Liver (tissue), 3 donors: ENCODE measurements around the gene KIR3DL3.
"Not testable (repeated sequence)": the region's sequence is repeated elsewhere in the genome, so short reads cannot be mapped to it uniquely, and the experiment has no call there.

ENCODE experiments used
- JUND ChIP-seq, 2 donors: IDR thresholded peaks; 2 replicates each; pipeline ENCODE4 v1.6.1; 2016; ENCODE audit warnings: antibody characterized with exemption in 2 of 2
- RAD21 ChIP-seq, 2 donors: IDR thresholded peaks; 2 replicates each; pipeline ENCODE4 v1.6.1; 2016; ENCODE audit warnings: antibody characterized with exemption in 2 of 2, mild to moderate bottlenecking in 2 of 2
- RXRA ChIP-seq, 2 donors: IDR thresholded peaks; 2 replicates each; pipeline ENCODE4 v1.6.1; 2017 to 2018; ENCODE audit warnings: antibody characterized with exemption in 2 of 2, mild to moderate bottlenecking in 1 of 2
- SP1 ChIP-seq: IDR thresholded peaks from 2 replicates; pipeline ENCODE4 v1.6.1; 2018; ENCODE audit warnings: antibody characterized with exemption, mild to moderate bottlenecking
- TAF1 ChIP-seq: conservative IDR thresholded peaks from 2 replicates; pipeline ENCODE4 v1.6.1; 2016; ENCODE audit warnings: antibody characterized with exemption, mild to moderate bottlenecking
- YY1 ChIP-seq: IDR thresholded peaks from 2 replicates; pipeline ENCODE4 v1.6.1; 2016; ENCODE audit warnings: antibody characterized with exemption, mild to moderate bottlenecking
- TF ChIP-seq, protein P1 (sequence below): fragments of 150-350 bp; IDR thresholded peaks from 2 replicates; pipeline ENCODE4 v1.5.1; 2017; ENCODE audit warnings: improper control_type of control experiment, low read depth, low read length; ENCODE audit not compliant: missing input control
- TF ChIP-seq, protein P2 (sequence below): IDR thresholded peaks from 2 replicates; pipeline ENCODE4 v1.6.1; 2016; ENCODE audit warnings: antibody characterized with exemption
- TF ChIP-seq, protein P3 (sequence below): IDR thresholded peaks from 2 replicates; pipeline ENCODE4 v1.6.1; 2016; ENCODE audit warnings: antibody characterized with exemption, mild to moderate bottlenecking
- donor health status: healthy.
- donor health status: healthy.

DNA sequence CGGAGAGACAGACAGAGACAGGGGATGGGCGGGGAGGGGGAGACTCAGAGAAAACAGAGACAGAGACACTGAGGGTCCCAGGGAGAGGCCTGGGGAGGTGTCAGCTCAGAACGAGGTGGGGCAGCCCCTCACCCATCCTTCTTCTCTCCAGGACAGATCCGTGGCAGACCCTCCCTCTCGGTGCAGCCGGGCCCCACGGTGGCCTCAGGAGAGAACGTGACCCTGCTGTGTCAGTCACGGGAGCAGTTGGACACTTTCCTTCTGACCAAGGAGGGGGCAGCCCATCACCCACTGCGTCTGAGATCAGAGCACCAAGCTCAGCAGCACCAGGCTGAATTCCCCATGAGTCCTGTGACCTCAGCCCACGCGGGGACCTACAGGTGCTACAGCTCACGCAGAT is 14.3 kb upstream of the KIR3DL3 start:
- TF ChIP-seq, protein P1, sequence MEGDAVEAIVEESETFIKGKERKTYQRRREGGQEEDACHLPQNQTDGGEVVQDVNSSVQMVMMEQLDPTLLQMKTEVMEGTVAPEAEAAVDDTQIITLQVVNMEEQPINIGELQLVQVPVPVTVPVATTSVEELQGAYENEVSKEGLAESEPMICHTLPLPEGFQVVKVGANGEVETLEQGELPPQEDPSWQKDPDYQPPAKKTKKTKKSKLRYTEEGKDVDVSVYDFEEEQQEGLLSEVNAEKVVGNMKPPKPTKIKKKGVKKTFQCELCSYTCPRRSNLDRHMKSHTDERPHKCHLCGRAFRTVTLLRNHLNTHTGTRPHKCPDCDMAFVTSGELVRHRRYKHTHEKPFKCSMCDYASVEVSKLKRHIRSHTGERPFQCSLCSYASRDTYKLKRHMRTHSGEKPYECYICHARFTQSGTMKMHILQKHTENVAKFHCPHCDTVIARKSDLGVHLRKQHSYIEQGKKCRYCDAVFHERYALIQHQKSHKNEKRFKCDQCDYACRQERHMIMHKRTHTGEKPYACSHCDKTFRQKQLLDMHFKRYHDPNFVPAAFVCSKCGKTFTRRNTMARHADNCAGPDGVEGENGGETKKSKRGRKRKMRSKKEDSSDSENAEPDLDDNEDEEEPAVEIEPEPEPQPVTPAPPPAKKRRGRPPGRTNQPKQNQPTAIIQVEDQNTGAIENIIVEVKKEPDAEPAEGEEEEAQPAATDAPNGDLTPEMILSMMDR, result not testable (repeated sequence)
- TF ChIP-seq JUND (IDR thresholded peaks at IDR 0.05); YY1; RAD21 (IDR thresholded peaks at IDR 0.05); RXRA (IDR thresholded peaks at IDR 0.05); SP1; TAF1: not testable (repeated sequence)
- TF ChIP-seq, protein P2, sequence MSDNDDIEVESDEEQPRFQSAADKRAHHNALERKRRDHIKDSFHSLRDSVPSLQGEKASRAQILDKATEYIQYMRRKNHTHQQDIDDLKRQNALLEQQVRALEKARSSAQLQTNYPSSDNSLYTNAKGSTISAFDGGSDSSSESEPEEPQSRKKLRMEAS, result not testable (repeated sequence)
- TF ChIP-seq, protein P3, sequence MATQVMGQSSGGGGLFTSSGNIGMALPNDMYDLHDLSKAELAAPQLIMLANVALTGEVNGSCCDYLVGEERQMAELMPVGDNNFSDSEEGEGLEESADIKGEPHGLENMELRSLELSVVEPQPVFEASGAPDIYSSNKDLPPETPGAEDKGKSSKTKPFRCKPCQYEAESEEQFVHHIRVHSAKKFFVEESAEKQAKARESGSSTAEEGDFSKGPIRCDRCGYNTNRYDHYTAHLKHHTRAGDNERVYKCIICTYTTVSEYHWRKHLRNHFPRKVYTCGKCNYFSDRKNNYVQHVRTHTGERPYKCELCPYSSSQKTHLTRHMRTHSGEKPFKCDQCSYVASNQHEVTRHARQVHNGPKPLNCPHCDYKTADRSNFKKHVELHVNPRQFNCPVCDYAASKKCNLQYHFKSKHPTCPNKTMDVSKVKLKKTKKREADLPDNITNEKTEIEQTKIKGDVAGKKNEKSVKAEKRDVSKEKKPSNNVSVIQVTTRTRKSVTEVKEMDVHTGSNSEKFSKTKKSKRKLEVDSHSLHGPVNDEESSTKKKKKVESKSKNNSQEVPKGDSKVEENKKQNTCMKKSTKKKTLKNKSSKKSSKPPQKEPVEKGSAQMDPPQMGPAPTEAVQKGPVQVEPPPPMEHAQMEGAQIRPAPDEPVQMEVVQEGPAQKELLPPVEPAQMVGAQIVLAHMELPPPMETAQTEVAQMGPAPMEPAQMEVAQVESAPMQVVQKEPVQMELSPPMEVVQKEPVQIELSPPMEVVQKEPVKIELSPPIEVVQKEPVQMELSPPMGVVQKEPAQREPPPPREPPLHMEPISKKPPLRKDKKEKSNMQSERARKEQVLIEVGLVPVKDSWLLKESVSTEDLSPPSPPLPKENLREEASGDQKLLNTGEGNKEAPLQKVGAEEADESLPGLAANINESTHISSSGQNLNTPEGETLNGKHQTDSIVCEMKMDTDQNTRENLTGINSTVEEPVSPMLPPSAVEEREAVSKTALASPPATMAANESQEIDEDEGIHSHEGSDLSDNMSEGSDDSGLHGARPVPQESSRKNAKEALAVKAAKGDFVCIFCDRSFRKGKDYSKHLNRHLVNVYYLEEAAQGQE, result not testable (repeated sequence)
